ENCODE results near the gene HIPK1. TPM values are rescaled to one million over a fixed set of nuclear protein-coding genes. Genes with fewer than 3 reads are reported as not detected.

HIPK1 gene
- total RNA-seq, 1 experiment from 2014 or later: 41.5 TPM

GRCh38 chr1:114021665-114022099 is 92.6 kb downstream of the HIPK1 start:
- Histone ChIP-seq H3K27ac (ENCODE audit: low read length) (no peak overlapping the region), H3K36me3 (ENCODE audit: control insufficient read depth, insufficient read depth, low read length) (no peaks in the 10 kb centered on the region), H3K4me1 (ENCODE audit: control insufficient read depth, insufficient read depth, low read length) (no peaks in the 10 kb centered on the region), H3K27me3 (ENCODE audit: control insufficient read depth, insufficient read depth, low read length) (no peaks in the 10 kb centered on the region), H3K4me3 (ENCODE audit: low read depth in 2 of 2, low read length in 2 of 2) (no peak overlapping the region), H3K9me3 (ENCODE audit: control insufficient read depth, insufficient read depth, low read depth, low read length) (no peaks in the 10 kb centered on the region)
- intact Hi-C loops (cut with micrococcal nuclease; ENCODE audit: unreplicated experiment) (no loop called here), in situ Hi-C loops (cut with HindIII; ENCODE audit: low pct_unique_long_range_greater_than_20kb, low sequenced_read_pairs) (no loop called here)
- TF ChIP-seq REST (IDR thresholded peaks at IDR 0.05; ENCODE audit: insufficient read depth in 1 of 2, low read depth in 2 of 2, low read length in 1 of 2) (no peak), POLR2AphosphoS5 (IDR thresholded peaks at IDR 0.05; ENCODE audit: low read depth, low read length) (no peak), CTCF (IDR thresholded peaks at IDR 0.05) (no peak), TCF7L2 (IDR thresholded peaks at IDR 0.05; ENCODE audit: low read depth, low read length) (no peak), SIN3A (IDR thresholded peaks at IDR 0.05; ENCODE audit: borderline replicate concordance, insufficient read depth, low read depth, low read length) (no peak)
- no peak for ATAC-seq
- no TSS peak for BruUV-seq (replicated peaks)
- DNase-seq (ENCODE audit: low read depth, low spot score): no peak
- CTCF ChIA-PET: no interaction called here
- POLR2A ChIA-PET: no interaction called here

- H3K4me3 ChIP-seq (ENCODE audit: low read depth in 2 of 2, low read length in 2 of 2): no peak overlapping the region
- no peaks in the 10 kb centered on the region for H3K36me3 ChIP-seq (ENCODE audit: control insufficient read depth, insufficient read depth, low read length)
- H3K4me1 ChIP-seq (ENCODE audit: control insufficient read depth, insufficient read depth, low read length): no peaks in the 10 kb centered on the region
- ChIA-PET POLR2A (no interaction called here), CTCF (no interaction called here)
- in situ Hi-C loops (cut with HindIII; ENCODE audit: low pct_unique_long_range_greater_than_20kb, low sequenced_read_pairs): no loop called here
- BruUV-seq (replicated peaks): no TSS peak
- TF ChIP-seq CTCF (IDR thresholded peaks at IDR 0.05) (no peak), POLR2AphosphoS5 (IDR thresholded peaks at IDR 0.05; ENCODE audit: low read depth, low read length) (no peak), SIN3A (IDR thresholded peaks at IDR 0.05; ENCODE audit: borderline replicate concordance, insufficient read depth, low read depth, low read length) (no peak), TCF7L2 (IDR thresholded peaks at IDR 0.05; ENCODE audit: low read depth, low read length) (no peak), REST (IDR thresholded peaks at IDR 0.05; ENCODE audit: insufficient read depth in 1 of 2, low read depth in 2 of 2, low read length in 1 of 2) (no peak)
- DNase-seq (ENCODE audit: low read depth, low spot score) (no peak), ATAC-seq (no peak)
- H3K9me3 ChIP-seq (ENCODE audit: control insufficient read depth, insufficient read depth, low read depth, low read length): no peaks in the 10 kb centered on the region
- no peaks in the 10 kb centered on the region for H3K27me3 ChIP-seq (ENCODE audit: control insufficient read depth, insufficient read depth, low read length)
- intact Hi-C loops (cut with micrococcal nuclease; ENCODE audit: unreplicated experiment): no loop called here
- H3K27ac ChIP-seq (ENCODE audit: low read length): no peak overlapping the region
Observed at GRCh38 chr1:114022877-114023276, 93.8 kb downstream of the HIPK1 start.

Data from Panc1 (cell line).